MM.1S (cell line): Measurements from ENCODE around the gene ACSL6.

Source experiments
- DNase-seq: peaks from one replicate; pipeline ENCODE4 v3.0.0-alpha.2; 2015
- H2AFZ ChIP-seq: fragments of 300-600 bp; sonication (generic); 2 replicates; pipeline ENCODE4 v1.6.0; 2016; ENCODE audit warnings: antibody characterized with exemption, low read length
- H3F3A ChIP-seq: fragments of 300-600 bp; sonication (generic); 2 replicates; pipeline ENCODE4 v1.6.1; 2016; ENCODE audit warnings: mild to moderate bottlenecking, antibody characterized with exemption, low read length, moderate library complexity, mixed read lengths; ENCODE audit not compliant: insufficient read depth
- H3K27ac ChIP-seq: fragments of 300-600 bp; sonication (generic); 2 replicates; pipeline ENCODE4 v1.5.1; 2016; ENCODE audit warnings: mild to moderate bottlenecking, low read length
- H3K27me3 ChIP-seq: fragments of 300-600 bp; sonication (generic); replicated peaks from 2 replicates; pipeline ENCODE4 v1.6.0; 2016; ENCODE audit warnings: low read length; ENCODE audit not compliant: insufficient read depth
- H3K36me3 ChIP-seq: fragments of 300-600 bp; sonication (generic); replicated peaks from 2 replicates; pipeline ENCODE4 v1.6.1; 2016; ENCODE audit warnings: mild to moderate bottlenecking, low read length, mixed read lengths; ENCODE audit not compliant: insufficient read depth
- H3K4me1 ChIP-seq: fragments of 300-600 bp; sonication (generic); 2 replicates; pipeline ENCODE4 v1.6.1; 2016; ENCODE audit warnings: low read length, mixed read lengths
- H3K4me2 ChIP-seq: fragments of 300-600 bp; sonication (generic); 2 replicates; pipeline ENCODE4 v1.6.0; 2016; ENCODE audit warnings: low read depth, low read length
- H3K4me3 ChIP-seq: fragments of 300-600 bp; sonication (generic); 2 replicates; pipeline ENCODE4 v1.5.1; 2016; ENCODE audit warnings: low read length, mixed read lengths
- H3K79me2 ChIP-seq: fragments of 300-600 bp; sonication (generic); 2 replicates; pipeline ENCODE4 v1.6.1; 2016; ENCODE audit warnings: mixed run types, low read length, mixed read lengths
- H3K9ac ChIP-seq: fragments of 300-600 bp; sonication (generic); 2 replicates; pipeline ENCODE4 v1.6.1; 2016; ENCODE audit warnings: low read length, mixed read lengths
- H3K9me2 ChIP-seq: fragments of 300-600 bp; sonication (generic); replicated peaks from 2 replicates; pipeline ENCODE4 v1.6.1; 2016; ENCODE audit warnings: mild to moderate bottlenecking, low read length, mixed read lengths; ENCODE audit not compliant: insufficient read depth
- H3K9me3 ChIP-seq: fragments of 300-600 bp; sonication (generic); replicated peaks from 2 replicates; pipeline ENCODE4 v1.6.1; 2016; ENCODE audit warnings: mild to moderate bottlenecking, low read length, mixed read lengths; ENCODE audit not compliant: insufficient read depth
- H4K20me1 ChIP-seq: fragments of 300-600 bp; sonication (generic); 2 replicates; pipeline ENCODE4 v1.6.1; 2016; ENCODE audit warnings: mild to moderate bottlenecking, low read length, moderate library complexity, mixed read lengths; ENCODE audit not compliant: insufficient read depth
- CTCF ChIP-seq: fragments of 300-600 bp; sonication (generic); IDR thresholded peaks from 2 replicates; pipeline ENCODE4 v1.5.1; 2016; ENCODE audit warnings: antibody characterized with exemption, low read length, mixed read lengths
- EZH2 ChIP-seq: fragments of 300-600 bp; sonication (generic); optimal IDR thresholded peaks from 2 replicates; pipeline ENCODE3; 2017; ENCODE audit warnings: low read depth, mild to moderate bottlenecking, antibody characterized with exemption, low read length, mixed read lengths
- EZH2phosphoT487 ChIP-seq: fragments of 300-600 bp; sonication (generic); IDR thresholded peaks from 2 replicates; pipeline ENCODE4 v1.6.1; 2018; ENCODE audit warnings: antibody characterized with exemption, low read length

The ACSL6 gene

GRCh38 chr5:131974016-131974415 is 37.4 kb downstream of the ACSL6 start:
- Histone ChIP-seq H3K9me2 (no peaks in the 10 kb centered on the region), H3K9me3 (no peaks in the 10 kb centered on the region), H3K4me3 (no peak overlapping the region), H3F3A (no peaks in the 10 kb centered on the region), H3K27me3 (no peaks in the 10 kb centered on the region), H3K27ac (no peak overlapping the region), H3K79me2 (no peaks in the 10 kb centered on the region), H2AFZ (no peak overlapping the region), H3K9ac (no peak overlapping the region), H4K20me1 (no peaks in the 10 kb centered on the region), H3K36me3 (no peaks in the 10 kb centered on the region), H3K4me2 (no peak overlapping the region), H3K4me1 (no peaks in the 10 kb centered on the region)
- DNase-seq: no peak
- no peak for TF ChIP-seq EZH2phosphoT487
- TF ChIP-seq EZH2: no peak
- no peak for TF ChIP-seq CTCF

GRCh38 chr5:131973089-131973712 is 38.3 kb downstream of the ACSL6 start:
- no peak overlapping the region for H3K4me3 ChIP-seq
- no peak overlapping the region for H2AFZ ChIP-seq
- no peaks in the 10 kb centered on the region for H3K36me3 ChIP-seq
- H4K20me1 ChIP-seq: no peaks in the 10 kb centered on the region
- no peaks in the 10 kb centered on the region for H3K79me2 ChIP-seq
- H3K27me3 ChIP-seq: no peaks in the 10 kb centered on the region
- no peaks in the 10 kb centered on the region for H3K4me1 ChIP-seq
- H3K4me2 ChIP-seq: no peak overlapping the region
- H3K9me2 ChIP-seq: no peaks in the 10 kb centered on the region
- H3K27ac ChIP-seq: no peak overlapping the region
- no peak for DNase-seq
- H3K9ac ChIP-seq: no peak overlapping the region
- no peaks in the 10 kb centered on the region for H3K9me3 ChIP-seq
- TF ChIP-seq EZH2phosphoT487 (no peak), EZH2 (no peak), CTCF (no peak)
- no peaks in the 10 kb centered on the region for H3F3A ChIP-seq

- no peak for DNase-seq
- Histone ChIP-seq H3K4me2 (no peak overlapping the region), H3K9me3 (no peaks in the 10 kb centered on the region), H3K9me2 (no peaks in the 10 kb centered on the region), H3F3A (no peaks in the 10 kb centered on the region), H3K4me3 (no peak overlapping the region), H3K4me1 (no peaks in the 10 kb centered on the region), H2AFZ (no peak overlapping the region), H3K9ac (no peak overlapping the region), H3K27ac (no peak overlapping the region), H3K27me3 (no peaks in the 10 kb centered on the region), H3K79me2 (no peaks in the 10 kb centered on the region), H4K20me1 (no peaks in the 10 kb centered on the region), H3K36me3 (no peaks in the 10 kb centered on the region)
- no peak for TF ChIP-seq EZH2phosphoT487
- no peak for TF ChIP-seq CTCF
- TF ChIP-seq EZH2: no peak
Observed at GRCh38 chr5:131968396-131968954, 43.0 kb downstream of the ACSL6 start.
